GM23248 (cell line): ENCODE results near the gene ZSCAN20.

Experiments
- EZH2 ChIP-seq: fragments of 200-600 bp; sonication (generic); IDR thresholded peaks from 2 replicates; pipeline ENCODE4 v1.6.1; 2018; ENCODE audit warnings: antibody characterized with exemption, mild to moderate bottlenecking; ENCODE audit not compliant: insufficient read depth, poor library complexity, severe bottlenecking
- EZH2phosphoT487 ChIP-seq: fragments of 200-600 bp; sonication (generic); IDR thresholded peaks from 2 replicates; pipeline ENCODE4 v1.6.1; 2018; ENCODE audit warnings: antibody characterized with exemption, moderate library complexity, mild to moderate bottlenecking, low read depth; ENCODE audit not compliant: insufficient read depth

DNA sequence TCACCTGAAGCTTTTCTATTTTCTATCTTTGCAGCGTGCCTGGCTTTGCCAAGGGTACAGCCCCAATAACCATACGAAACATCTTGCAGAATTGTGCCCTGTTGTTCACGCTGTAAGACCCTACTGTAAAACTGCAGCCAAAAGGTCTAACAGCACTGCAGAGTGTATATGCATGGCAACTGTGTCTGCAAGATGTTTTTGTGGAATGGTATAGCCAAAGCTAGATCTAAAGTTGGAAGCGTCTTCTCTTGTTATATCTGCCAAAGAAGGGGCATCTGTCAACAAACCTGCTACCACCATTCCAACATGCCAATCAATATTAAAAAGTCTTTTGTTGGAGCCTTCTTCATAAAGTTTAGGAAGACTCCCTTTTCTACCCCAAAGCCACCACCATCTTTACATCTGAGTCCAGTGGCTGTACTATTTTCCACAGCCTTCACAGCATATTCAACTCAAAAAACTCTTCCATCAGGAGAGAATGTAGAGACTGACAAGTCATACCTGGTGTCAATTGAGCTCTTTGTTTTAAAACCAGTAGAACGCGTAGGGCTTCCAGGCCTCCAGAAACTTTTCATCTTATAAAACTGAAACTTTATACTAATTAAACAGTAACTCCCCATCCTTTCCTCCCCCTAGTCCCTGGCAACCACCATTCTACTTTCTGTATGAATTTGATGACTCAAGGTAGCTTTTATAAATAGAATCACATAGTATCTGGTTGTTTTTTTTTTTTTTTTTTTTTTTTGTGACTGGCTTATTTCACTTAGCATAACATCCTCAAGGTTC lies 40.0 kb downstream of the ZSCAN20 start:
- no peak for TF ChIP-seq EZH2phosphoT487
- TF ChIP-seq EZH2, result no peak
